GM23248 (cell line): ENCODE data around the gene DLG2.

Experiments
- EZH2 ChIP-seq: fragments of 200-600 bp; sonication (generic); IDR thresholded peaks from 2 replicates; pipeline ENCODE4 v1.6.1; 2018; ENCODE audit warnings: antibody characterized with exemption, mild to moderate bottlenecking; ENCODE audit not compliant: insufficient read depth, poor library complexity, severe bottlenecking
- EZH2phosphoT487 ChIP-seq: fragments of 200-600 bp; sonication (generic); IDR thresholded peaks from 2 replicates; pipeline ENCODE4 v1.6.1; 2018; ENCODE audit warnings: antibody characterized with exemption, moderate library complexity, mild to moderate bottlenecking, low read depth; ENCODE audit not compliant: insufficient read depth

GRCh38 chr11:85256433-85256832 is 370.7 kb downstream of the DLG2 start:
- TF ChIP-seq EZH2phosphoT487 (no peak), EZH2 (no peak)
